Limb (tissue), 2 donors: ENCODE measurements around the gene SCD.
"Not testable (repeated sequence)": the region's sequence is repeated elsewhere in the genome, so short reads cannot be mapped to it uniquely, and the experiment has no call there.

Experiments used
- DNase-seq, 2 donors: peaks; one replicate each; pipeline ENCODE4 v3.0.0-alpha.2; 2016; ENCODE audit errors: extremely low spot score in 2 of 2

Gene SCD

GRCh38 chr10:100362570-100363496 lies 15.8 kb downstream of the SCD start:
- DNase-seq: no peak

GRCh38 chr10:100364175-100364574 lies 17.1 kb downstream of the SCD start:
- DNase-seq: no peak

- DNase-seq: no peak
Measured at GRCh38 chr10:100364735-100365391, 17.8 kb downstream of the SCD start.

- no peak for DNase-seq
Measured at GRCh38 chr10:100368721-100369120, 21.7 kb downstream of the SCD start.

GRCh38 chr10:100370714-100371481 lies 23.9 kb downstream of the SCD start:
- peak; percentile 25 to 82 for DNase-seq

- DNase-seq: peak in 1 of 2 donors; percentile 8
Measured at GRCh38 chr10:100371482-100372027, 24.5 kb downstream of the SCD start.

GRCh38 chr10:100372415-100373297 lies 25.6 kb downstream of the SCD start:
- DNase-seq: no peak

- DNase-seq: peak; percentile 94 to 95
Measured at GRCh38 chr10:100373298-100374199, 26.5 kb downstream of the SCD start.

GRCh38 chr10:100374200-100374655 lies 27.2 kb downstream of the SCD start:
- DNase-seq: no peak

GRCh38 chr10:100374677-100375353 lies 27.8 kb downstream of the SCD start:
- DNase-seq: not testable (repeated sequence)

GRCh38 chr10:100376656-100377055 lies 29.6 kb downstream of the SCD start:
- not testable (repeated sequence) for DNase-seq

- no peak for DNase-seq
Measured at GRCh38 chr10:100377830-100378229, 30.8 kb downstream of the SCD start.

GRCh38 chr10:100380400-100380799 lies 33.4 kb downstream of the SCD start:
- DNase-seq: no peak

- no peak for DNase-seq
Measured at GRCh38 chr10:100382553-100382952, 35.5 kb downstream of the SCD start.

- no peak for DNase-seq
Measured at GRCh38 chr10:100383251-100383650, 36.2 kb downstream of the SCD start.

GRCh38 chr10:100391163-100392002 lies 44.4 kb downstream of the SCD start:
- DNase-seq: no peak

GRCh38 chr10:100392686-100393003 lies 45.6 kb downstream of the SCD start:
- no peak for DNase-seq

GRCh38 chr10:100395626-100396025 lies 48.6 kb downstream of the SCD start:
- DNase-seq: no peak
